Measurements from ENCODE around the gene KIF18B.

Gene KIF18B

DNA sequence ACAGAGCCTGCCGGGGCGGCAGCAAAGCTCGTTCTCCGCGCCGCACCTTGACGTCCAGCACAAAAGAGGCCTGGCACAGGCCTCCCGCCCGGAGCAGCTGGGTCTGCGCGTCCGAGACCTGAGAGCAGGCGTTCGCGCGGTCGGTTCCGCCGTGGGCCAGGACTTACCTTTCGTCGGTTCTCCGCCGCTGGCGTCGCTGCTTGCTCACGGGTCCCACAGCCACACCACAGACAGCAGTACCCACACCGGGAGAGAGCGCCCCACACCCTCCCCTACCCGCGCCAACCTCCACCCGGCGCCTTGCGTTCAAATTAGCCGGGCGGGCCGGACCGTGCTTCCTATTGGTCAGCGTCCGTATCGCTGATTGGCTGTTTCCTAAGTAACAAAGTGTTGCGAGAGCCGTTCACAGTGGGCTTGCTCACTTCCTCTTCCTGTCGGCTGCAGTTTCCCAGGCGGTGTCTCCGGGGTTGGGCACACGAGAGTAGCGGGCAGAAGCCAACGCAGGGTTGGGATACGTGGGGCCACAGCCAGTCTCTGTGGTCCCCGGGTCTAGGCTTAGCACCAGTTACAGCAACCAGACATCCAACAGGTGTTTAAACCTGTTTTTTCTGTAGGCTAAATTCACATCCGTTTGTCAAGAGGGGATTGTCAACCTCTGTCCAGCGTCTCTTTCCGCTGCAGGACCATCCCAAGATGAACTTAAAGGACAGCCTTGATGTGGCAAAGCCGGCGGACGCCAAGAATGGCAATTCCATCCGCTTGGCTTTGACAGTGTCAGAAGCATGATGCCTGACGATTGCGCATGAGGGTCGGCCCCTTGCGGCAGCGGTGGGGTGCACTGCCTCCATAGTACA lies at the start of gene KIF18B:
KIF18B (minus strand) TSS at position 313 of the 854 bp plus-strand sequence. CDS start 11,429 bp downstream, outside the sequence.
- DNase-seq: peak; percentile 80

DNA sequence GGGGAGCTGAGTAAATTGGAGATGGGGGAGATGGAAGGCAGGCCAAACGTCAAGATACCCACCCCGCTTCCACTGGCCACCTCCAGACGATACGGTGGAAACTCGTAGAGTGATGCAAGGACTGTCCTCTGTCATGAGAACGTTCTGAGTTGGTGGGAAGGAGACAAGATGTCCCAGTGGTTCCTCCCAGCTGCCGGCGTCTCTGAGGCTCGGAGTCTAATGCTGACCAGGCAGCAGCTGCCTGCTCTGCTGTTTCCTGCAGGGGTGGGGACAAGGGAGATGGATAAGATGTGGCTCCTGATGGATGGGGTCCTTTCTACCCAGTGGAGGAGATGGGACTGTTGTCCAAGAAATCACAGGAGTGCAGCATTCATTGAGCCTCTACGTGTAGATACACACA lies 48.7 kb upstream of the KIF18B start:
- DNase-seq: no peak

DNA sequence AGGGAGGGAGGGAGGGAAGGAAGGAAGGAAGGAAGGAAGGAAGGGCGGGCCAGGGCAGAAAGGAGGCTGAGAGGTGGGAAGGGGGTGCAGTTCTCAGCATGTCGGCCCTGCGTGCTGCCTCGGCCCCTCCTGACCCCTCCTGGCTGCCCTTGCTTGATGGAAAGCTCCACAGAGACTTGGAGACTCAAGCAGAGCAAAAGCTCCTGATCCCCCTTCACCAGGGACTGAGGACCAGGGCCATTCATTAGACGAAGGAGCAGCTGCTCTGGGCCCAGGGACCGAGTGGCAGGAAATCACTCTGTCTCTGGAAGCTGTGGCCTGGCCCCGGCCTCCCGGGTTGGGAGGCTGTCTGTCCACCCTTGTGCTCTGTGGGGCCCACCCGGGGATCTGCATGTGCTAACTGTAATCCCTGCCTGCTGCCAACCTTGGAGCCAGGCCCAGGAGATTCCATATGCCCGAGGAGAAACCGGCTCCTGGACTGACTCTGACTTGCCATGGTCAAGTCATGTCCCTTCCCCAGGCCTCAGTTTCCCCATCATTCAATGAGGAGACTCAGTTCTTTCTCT lies 47.9 kb upstream of the KIF18B start:
- DNase-seq: no peak

DNA sequence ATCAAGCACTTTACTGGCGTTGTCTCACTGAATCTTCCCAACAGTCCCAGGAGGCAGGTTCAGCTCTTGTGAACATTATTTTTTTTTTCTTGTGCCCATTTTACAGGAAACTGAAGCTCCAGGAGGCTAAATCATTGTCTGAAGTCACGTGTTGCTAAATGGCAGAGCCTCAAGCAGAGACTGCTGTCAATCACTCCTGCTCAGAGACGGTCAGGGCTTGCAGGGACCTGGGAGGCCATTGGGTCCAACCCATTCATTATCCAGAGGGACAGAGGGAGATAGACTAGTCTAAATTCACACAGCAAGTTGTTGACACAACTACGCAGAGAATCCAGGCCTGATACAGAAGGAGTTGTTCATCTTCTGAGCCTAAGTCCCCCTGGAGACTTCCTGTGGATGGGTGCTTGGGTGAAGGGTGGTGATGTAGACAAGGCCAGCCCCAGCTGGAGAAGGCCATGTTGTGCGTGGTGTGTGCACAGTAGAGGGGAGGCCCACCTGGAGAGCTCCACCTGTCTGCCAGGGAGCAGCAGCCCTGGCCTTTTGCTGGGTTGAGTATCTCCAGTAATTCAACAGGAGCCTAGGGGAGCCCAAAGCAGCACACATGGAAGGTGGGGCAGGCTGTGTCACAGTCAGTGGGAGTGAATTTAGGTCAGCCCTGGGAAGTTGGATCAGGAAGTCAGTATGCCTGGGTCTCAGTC lies 44.8 kb upstream of the KIF18B start:
- no peak for DNase-seq

DNA sequence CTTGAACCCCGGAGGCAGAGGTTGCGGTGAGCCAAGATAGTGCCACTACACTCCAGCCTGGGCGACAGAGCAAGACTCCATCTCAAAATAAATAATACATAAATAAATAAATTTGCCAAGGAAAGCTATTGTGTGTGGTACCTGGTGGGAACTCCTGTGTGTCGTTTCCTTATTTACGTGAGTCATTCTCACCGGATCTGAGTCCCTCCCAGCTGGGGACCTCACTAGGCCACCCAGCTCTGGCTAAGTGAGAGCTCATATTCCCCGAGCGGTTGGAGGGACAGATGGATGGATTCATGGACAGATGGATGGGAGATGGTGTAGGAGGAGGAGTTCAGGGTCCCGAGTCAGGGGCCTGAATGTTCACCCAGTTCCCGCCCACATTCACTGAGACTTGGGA lies 43.4 kb upstream of the KIF18B start:
- DNase-seq: no peak

DNA sequence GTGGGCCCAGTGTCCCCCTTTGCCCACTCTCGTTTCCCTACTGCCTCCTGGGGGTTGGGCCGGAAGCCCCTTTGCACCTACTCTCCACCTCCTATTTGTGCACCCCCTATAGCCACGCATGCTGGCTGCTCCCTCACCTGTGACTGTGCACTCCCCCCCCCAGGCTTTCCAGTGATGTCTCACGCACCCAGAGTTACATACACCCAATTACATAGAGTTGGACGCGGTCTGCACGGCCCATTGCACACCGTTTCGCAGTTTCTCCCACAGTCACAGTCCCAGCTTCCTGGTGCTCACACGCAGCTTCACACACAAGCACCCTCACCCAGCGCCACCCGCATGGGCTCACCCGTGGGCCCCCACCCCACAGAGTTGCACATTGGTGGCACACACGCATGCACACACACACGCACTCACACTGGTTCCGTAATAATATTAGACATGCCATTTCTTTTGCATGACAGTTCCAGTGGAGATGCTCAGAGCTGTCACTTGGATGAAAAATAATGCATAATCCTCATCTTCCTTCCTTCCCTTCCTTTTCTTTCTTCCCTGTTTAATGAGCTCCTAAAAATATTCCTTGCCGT lies 42.1 kb upstream of the KIF18B start:
- no peak for DNase-seq

DNA sequence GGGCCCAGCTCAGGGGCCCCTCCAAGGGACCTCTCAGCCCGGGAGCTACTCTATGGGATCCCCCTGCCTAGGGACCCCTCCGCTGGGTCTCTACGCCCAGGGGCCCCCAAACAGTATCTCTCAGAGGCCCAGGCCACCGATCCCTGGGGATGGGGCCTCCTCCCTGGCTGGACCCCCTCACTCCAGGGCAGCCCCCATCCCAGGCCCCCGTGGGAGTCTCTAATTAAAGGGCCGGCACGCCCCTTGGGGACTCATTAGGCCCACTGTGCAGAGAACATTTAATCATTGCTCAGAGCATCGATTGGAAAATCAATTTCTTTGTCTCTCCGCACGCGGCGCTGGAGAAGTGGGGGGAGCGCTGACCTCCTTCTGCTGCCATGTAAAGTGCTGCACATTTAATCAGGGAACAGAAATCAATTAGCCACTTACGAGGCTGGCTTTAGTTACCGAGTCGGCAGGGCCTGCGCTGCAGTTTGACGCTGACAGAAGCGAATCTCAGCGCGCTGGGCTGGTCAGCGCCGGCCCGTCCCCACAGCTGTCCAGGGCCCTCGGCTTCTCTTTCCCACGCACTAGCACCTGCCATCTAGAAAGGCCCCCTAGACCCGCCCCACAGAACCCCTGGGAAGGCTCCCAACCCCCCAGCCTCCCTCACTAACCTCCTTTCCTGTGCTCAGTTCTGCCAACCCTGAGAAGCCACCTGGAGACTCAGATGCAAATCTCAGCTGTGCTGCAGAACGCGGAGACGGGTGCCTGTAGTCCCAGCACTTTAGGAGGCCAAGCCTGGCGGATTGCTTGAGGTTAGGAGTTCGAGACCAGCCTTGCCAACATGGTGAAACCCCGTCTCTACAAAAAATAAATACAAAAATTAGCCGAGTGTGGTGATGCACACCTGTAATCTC lies 40.7 kb upstream of the KIF18B start:
- DNase-seq: no peak

DNA sequence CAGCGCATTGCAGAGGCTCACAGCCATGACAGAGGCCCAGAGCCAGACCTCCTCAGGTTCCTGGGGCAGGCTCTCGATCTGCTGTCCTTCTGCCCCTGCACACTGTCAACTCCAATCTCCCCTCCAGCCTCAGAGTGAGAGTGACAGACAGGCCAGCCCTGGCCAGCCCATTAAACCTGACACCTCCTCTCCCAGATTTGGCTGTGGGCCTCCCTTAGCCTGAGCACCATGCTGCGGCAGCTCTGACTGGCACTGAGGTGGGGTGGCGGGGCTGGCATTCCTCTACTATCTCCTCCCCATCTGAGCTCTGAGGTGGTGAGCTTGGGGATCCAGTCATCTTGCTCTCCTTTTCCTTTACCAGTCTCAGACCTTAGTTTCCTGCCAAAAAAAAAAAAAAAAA lies 36.0 kb upstream of the KIF18B start:
- no peak for DNase-seq

DNA sequence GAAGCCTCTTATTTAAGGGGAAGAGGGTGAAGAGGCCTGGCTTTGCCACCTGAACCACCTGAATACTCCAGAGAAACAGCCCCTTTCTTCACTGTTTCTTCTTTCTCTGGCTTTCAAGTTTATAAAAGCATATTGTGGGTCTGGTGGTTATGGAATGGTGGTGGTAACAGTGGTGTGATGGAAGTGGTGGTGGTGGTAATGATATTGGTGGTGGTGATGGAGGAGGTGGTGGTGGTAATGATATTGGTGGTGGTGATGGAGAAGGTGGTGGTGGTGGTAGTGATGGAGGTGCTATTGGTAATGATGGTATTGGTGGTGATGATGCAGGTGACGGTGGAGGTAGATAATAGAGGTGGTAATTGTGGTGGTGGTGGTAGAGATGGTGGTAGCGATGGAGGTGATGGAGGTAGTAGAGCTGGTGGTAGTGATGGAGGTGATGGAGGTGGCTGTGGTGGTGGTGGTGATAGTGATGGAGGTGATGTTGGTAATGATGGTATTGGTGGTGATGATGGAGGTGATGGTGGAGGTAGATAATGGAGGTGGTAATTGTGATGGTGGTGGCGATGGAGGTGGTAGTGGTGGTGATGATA lies 34.6 kb upstream of the KIF18B start:
- DNase-seq: no peak

DNA sequence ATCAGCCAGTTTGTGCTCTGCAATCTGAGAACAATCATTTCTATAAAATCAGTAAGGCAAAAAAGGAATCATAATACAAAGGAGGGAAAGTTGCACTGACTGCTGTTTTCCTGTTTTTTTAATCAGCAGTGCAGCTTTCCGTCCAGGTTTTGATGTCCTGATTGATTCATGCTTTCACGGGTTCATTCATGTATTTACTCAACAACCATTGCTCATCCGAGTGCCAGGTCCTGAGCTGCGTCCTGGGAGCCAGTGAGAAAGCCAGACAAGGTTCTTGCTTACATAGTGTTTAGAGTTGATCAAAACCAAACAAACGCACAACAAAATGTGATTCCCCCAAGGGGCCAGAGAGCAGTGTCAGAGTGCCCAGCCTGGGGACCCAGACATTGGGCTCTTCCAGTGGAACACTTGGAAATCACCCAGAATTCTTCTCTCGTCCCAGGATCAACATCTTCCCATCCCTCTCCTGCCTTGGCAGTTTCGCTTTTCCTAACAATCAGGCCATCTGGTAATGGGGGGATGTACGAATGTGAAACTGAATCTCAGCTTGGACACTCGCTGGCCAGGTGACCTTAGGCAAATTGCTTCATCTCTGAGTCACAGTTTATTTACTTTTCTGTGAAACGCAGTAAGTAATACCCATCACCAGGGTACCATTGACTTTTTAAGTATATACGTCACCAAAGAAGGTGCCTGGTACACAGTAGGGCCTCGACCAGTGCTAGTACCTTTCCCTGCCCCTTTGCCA lies 33.8 kb upstream of the KIF18B start:
- no peak for DNase-seq

DNA sequence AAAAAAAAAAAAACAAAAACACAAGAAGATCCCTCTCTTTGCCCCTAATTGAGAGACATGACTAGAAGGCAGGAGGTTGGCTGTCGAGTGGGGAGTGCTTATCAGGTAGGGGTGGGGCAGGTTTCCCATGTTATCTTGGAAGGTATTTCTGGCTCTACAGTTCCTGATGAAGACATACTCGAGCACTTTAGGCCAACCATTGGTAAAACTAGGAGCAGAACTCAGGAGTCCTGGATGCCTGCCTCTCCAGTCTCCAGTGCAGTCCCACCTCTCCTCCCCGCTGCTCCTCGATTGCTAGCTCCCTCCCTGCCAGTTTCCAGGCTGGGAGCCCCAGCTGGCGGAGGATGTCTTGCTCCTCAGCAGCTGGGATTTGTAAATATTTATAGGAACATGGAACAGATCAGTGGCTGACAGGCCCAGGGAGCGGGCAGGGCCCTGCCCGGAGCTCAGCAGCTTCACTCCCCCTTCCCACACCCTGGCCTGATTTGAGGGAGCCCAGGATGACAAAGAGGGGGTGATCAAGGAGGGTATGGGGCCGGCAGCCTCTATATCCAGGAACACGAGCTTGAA lies 31.9 kb upstream of the KIF18B start:
- DNase-seq: no peak

DNA sequence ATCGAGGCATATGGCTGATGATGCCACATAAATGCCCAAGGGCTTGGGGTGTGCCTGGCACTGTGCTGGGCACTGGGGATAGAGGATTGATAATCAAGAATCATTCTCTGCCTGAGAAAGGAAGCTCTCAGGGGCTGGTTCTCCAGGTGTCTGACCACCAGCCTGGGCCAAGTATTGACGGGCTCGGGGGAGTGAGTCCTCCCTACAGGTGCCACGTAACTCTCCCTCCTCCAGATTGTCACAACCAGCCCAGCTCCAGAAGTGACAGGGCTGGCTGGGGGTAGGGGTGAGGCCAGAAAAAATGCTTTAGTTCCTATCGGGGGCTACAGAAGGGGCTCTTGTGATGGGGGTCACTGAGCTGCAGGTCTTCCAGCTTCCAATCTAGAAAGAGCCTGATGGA lies 31.2 kb upstream of the KIF18B start:
- no peak for DNase-seq

DNA sequence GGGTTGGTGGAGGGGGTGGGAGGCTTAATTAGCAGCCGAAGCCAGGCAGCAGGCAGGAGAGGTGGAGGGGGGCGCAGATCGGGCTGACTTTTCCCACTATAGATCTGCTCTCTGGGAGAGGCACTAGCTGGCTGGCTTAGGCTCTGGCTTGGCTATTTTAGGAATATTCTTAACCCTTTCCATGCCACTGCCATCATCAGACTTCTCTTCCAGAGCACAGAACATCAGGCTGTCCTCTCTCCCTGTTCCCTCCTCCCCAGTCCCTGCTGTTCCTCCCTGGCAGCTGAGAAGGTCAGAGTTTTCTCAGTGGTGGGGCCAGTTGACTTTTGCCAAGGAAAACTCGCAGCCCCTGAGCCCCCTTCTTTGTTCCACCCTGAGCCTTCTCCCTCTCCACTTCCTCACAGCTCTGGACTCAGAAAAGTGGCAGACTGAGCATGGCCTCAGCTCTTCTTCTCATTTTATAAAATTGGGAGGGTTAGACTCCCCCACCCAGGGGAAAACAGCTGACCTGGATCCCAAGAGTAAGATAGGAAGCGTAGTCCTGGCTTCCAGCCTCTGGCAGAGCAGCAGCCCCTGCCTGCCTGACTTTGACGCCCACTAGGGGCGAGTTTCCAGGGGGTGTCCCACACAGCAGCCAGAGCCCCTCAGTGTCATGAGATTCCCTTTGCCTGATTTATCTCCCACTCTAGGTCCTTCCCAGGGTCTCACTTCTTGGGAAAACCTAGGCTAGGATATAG lies 30.4 kb upstream of the KIF18B start:
- DNase-seq: no peak

DNA sequence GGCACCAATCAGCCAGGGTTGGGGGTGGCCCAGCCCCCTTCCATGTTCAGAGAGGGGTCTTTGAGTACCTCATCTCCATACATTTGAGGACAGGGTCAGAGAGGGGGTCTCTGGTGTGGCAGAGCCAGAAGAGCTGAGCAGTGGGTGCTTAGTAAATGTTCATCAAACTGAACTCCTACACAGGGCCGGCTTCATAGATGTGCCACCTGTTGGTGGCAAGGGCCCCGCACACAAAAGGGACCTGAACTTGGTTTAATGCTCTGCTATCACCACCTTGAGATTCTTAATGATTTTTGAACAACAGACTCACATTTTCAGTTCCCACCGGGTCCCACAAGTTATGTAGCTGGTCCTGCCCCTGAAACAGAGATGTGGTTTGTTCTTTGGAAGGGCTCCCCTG lies 29.5 kb upstream of the KIF18B start:
- no peak for DNase-seq

DNA sequence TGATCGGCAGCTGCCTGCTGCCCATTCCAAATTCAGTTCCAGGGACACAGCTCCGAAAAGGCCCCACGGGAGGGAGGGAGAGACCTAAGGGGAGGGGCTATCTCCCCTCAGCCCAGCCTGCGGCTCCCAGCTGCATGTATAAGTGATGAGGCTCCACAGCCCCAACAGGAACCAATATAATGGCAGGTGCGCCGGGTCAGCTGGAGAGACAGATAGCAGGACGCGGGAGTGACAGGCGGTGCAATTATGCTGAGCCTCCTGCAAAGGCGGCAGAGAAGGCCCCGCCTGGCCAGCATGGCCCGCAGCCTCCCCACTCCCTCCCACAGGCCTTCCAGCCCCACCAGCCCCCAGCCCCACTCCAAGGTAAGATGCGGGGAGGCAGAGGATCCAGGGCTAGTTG lies 28.6 kb upstream of the KIF18B start:
- DNase-seq: no peak

DNA sequence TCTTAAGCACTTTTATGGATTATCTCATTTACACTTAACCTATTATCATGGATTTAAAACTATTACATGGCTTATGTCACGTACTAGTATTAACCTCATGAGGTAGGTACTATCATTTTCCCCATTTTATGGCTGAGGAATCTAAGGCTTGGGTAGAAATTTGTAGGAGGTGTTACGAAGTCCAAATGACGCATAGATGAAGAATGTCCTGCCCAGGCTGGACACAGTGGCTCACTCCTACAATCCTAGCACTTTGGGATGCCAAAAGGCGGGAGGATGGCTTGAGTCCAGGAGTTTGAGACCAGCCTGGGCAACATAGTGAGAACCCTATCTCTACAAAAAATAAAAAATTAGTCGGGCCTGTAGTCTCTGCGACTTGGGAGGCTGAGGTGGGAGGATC lies 25.4 kb upstream of the KIF18B start:
- DNase-seq: no peak

DNA sequence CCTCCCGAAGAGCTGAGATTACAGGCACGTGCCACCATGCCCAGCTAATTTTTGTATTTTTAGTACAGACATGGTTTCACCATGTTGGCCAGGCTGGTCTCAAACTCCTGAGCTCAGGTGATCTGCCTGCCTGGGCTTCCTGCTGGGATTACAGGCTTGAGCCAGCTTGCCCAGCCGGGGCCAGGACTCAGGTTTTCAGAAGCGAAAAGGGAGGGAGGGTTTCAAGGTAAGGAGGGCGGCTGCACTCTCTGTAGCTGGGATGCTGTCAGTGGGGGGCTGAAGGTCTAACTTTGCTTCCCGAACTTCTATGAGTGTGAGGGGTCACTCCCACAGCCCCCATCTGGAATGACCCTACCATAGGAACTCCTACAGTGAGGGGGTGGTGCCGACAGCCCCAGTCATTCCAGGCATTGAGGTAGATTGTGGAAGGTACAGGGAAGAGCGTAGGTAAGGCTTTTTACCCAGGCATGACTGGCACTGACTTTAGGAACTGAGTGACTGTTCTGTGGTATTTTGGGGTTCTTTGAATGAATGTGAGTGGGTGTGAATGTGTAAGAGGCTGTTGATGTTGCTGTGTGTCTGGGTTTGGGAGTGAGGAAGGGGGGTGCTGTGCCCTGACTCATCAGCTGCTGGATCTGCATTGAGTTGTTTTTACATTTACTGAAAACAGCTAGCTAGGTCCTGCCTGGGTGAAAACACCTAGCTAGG lies 24.4 kb upstream of the KIF18B start:
- no peak for DNase-seq

DNA sequence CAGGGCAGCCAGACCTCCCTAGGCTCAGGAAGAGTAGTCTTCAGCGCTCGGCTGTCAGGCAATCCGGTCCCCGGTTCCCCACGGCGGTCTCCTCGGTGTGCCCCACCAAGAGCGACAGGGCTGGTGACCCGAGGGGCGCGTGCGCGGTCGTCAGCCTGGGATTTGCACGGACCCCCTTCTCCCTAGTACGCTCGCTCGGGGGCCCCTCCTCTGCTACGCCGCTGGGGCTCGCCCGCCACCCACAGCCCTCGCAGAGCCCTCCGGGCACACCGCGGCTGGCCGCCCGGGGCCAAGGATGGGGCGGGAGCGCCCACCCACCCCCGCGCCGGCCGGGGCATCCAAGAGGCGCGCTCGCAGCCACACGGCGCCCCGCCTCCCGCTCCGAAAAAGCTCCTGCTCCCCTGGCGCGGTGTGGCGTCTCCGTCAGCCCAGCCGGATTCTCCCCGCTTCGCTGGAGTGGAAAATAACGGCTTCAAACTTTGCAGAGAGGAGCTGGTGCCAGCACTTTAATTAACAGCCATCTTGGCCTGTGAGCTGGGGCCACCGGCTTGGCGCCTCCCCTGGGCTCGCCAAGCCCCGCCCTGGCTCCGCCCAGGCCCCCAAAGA lies 22.7 kb upstream of the KIF18B start:
- DNase-seq: no peak

DNA sequence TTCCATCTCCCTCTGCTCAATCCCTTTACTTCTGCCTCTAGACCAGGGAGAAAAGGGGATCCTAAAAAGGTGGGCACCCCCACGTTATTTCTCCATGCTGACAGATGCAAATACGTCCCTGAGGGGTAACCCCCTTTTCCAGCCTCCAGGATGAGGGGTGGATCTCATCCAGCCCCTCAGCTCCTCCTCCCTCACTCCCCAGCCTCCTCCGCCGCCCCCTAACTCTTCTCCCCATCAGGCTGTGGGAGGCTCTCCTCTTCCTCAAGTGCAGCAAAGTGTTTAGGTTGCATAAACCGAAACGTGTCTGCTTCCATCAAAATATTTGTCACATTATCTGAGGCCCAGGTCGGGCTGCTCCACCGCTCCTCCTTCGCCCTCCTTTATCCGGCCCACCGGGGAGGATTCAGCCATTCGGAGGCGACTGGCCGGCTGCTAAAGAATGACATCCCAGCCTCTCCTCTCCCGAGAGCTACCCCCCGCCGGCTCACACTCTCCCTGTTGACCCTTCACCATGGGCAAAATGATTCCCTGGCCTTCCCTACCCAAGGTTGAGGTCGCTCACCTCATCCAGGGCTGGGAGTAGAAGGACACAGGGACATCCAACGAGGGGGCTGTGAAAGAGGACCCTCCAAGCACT lies 21.7 kb upstream of the KIF18B start:
- DNase-seq: no peak
